ENCODE data around the gene DCP1A.
"Not testable (repeated sequence)": the region's sequence is repeated elsewhere in the genome, so short reads cannot be mapped to it uniquely, and the experiment has no call there.

Gene DCP1A

DNA sequence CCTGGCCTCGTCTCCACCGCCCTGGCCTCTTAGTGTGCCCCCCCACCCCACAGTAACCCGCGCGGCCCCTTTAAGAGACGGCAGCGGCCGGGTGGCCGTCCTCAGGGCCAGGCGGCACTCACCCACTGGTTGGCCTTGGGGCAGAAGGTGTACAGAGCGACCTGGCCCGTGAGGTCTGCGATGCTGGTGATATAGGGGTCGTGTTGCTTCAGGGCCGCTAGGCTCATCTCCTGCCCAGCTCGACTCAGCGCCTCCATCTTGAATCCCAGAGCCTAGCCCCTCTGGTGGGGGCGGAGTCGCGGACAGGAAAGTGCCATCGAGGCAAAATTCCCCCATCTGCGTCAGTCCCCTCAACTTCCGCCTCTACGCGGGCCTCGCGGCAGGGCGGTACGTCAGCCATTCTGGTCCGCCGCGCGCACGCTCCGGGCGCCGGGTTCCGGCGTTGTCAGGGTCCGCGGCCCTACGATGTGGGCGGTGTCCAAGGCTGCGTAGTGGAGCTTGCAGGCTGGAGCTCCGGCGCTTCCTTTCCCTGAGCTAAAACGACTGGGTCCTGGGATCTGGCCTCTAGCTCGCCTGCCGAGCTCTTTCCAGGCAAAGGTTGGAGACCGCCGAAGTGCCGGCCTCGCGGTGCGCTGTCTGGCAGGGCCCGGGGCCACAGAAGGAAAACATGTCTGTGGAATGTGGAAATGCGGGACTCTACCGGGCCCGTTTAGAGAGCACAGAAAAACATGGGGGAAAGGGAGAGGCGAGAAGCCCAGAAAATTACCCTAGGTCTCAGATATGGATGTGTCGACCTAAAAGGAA, at the start of gene DCP1A:
DCP1A (minus strand) TSS at position 283 of the 804 bp plus-strand sequence; CDS start at position 257, 26 bp downstream.
- peak; percentile 89 for DNase-seq

DNA sequence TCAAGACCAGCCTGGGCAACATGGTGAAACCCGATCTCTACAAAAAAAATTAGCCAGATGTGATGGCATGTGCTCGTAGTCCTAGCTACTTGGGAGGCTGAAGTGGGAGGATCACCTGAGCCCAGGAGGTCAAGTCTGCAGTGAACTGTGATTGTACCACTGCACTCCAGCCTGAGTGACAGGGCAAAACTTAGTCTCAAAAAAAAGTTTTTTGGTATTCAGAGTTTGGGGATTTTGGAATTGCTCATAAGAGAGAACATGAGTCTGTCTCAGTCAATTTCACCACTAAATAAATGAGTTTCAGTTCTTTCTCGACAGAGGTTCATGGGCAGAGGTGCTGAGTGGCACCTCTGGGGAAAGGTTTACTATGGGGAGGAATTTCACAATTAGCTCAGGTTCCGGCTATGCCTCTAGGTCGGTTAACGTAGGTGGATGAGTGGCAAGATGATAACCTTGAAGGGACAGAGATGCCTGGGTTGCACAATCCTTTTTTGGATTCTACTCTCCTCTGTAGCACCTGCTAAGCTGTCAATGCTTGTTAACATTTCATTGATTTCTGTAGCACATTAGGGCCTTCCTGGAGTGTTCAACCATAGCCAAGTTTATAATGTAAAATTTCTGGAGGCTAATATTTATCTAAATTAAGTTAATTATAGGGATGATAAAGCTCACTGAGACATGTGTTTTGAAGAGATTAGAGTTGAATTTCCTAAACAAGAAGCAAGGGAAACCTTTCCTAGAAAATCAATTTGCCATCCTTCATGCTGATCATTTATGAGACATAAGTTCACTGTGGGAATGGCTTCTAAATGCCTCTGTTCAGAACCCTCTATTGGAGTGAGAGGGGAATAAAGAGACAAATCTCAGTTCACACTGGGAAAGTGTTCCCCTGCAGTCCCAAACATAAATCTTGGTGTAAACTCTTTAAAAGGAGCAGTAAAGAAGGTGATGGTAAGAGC, 37.4 kb upstream of the DCP1A start:
- no peak for DNase-seq

DNA sequence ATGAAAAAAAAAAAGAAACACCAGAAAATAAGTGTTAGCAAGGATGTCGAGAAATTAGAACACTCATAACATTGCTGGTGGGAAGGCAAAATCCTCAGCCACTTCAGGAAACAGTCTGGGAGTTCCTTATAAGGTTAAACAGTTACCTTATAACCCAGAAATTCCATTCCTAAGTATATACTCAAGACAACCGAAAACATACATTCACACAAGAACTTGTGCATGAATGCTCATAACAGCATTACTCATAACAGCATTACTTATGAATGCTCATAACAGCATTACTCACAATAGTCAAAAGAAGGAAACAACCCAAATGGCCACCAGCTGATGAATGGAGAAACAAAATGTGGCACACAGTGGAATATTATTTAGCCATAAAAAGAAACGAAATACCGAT, 34.8 kb upstream of the DCP1A start:
- no peak for DNase-seq

DNA sequence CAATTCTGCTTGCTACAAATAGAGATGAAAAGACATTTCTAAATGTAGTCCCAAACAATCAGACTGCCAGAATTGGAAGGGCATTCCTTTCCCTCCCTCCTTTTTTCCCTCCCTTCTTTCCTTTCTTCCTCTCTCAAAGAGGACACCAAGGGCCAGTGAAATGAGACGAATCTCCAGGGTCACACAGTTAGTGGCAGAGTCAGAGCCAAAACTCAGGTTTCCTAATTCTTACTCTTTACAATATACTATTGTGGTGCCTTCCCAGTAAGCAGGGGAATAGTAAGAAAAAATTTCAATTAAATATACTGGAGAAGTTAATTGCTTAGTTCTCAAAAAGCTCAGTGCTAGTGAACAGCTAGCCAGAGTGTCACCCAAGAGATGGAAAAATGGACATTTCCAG, 33.0 kb upstream of the DCP1A start:
- no peak for DNase-seq

DNA sequence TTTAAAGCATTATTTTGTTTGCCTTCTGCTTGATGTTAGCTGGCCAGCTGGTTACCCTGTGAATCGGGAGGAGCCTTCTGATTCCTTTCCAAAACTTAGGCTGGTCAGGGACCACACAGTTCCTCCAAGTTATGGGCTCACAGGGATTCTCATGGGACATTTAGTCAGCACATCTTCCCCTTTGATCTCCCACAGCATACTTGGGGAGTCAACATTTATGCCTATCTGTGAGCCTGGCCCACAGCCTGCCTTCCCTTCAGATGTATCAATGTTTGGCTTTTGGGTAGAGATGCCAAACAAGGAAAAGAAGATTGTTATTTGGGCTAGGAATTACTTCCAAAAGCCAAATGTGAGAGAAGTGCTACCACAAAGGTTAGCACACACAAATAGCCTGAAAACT, 32.6 kb upstream of the DCP1A start:
- no peak for DNase-seq

GRCh38 chr3:53377794-53378193, 30.5 kb upstream of the DCP1A start:
- DNase-seq: no peak

GRCh38 chr3:53376679-53377078, 29.3 kb upstream of the DCP1A start:
- no peak for DNase-seq

GRCh38 chr3:53375019-53375418, 27.7 kb upstream of the DCP1A start:
- no peak for DNase-seq

GRCh38 chr3:53370719-53371118, 23.4 kb upstream of the DCP1A start:
- not testable (repeated sequence) for DNase-seq

GRCh38 chr3:53361852-53362251, 14.5 kb upstream of the DCP1A start:
- no peak for DNase-seq

DNA sequence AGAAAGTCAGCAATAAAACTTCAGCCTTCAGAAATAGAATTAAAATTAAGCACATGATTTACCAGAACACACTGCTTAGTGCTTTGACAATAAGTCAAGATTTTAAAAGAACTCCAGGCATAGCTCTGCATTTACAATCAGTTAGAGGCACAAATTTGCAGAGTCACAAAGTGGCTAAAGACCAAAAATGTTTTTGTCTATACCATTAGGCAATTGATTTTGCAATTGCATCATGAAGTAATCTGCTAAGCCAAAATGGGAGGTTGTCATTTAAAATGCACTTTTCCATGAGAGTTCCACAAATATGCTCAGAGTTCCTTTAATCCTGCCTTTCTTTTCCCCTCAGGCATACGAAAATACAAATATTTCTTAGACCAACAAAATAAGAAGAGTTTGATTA, 10.1 kb upstream of the DCP1A start:
- no peak for DNase-seq

GRCh38 chr3:53354945-53355498, 7.7 kb upstream of the DCP1A start:
- no peak for DNase-seq

GRCh38 chr3:53353202-53353601, 5.9 kb upstream of the DCP1A start:
- DNase-seq: no peak

DNA sequence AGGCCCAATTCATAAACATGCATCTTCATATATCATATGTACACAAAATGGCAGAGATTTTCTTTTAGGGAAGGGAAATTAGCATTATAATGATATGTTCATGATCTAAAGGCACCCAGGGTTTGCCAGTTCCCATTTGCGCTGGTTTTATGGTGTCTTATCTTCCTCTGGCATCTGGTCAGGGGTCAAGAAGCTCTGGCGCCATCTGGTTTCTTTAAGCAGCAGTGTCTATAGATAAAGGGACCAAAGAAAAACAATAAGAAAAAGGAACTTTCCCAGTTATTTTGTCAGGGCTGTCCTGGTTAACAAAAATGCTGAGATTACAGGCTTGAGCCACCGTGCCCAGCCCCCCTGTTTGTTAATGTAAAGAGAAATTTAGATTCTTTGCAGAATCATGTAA, 3.3 kb upstream of the DCP1A start:
- no peak for DNase-seq

GRCh38 chr3:53348118-53348517, 775 bp upstream of the DCP1A start:
- not testable (repeated sequence) for DNase-seq

DNA sequence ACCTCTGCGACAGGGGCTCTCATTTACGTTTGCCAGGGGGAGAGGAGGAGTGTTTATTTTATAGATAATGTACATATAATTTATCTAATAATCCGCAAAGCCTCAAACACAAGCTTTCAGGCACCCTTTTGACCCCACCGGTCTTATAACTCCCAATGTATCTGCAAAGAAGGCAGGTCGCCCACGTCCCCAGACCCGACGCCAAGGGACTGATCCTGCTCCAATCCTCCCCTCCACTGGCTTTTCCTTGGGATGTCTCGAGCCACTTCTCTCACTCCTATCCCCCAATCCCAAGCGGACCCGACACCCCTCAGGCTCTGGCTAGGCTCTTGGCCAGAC, 452 bp downstream of the DCP1A start:
- peak; percentile 1 for DNase-seq

- no peak for DNase-seq
Measured at GRCh38 chr3:53346514-53346913, 829 bp downstream of the DCP1A start.

- DNase-seq: no peak
Measured at GRCh38 chr3:53342353-53342752, 5.0 kb downstream of the DCP1A start.

DNA sequence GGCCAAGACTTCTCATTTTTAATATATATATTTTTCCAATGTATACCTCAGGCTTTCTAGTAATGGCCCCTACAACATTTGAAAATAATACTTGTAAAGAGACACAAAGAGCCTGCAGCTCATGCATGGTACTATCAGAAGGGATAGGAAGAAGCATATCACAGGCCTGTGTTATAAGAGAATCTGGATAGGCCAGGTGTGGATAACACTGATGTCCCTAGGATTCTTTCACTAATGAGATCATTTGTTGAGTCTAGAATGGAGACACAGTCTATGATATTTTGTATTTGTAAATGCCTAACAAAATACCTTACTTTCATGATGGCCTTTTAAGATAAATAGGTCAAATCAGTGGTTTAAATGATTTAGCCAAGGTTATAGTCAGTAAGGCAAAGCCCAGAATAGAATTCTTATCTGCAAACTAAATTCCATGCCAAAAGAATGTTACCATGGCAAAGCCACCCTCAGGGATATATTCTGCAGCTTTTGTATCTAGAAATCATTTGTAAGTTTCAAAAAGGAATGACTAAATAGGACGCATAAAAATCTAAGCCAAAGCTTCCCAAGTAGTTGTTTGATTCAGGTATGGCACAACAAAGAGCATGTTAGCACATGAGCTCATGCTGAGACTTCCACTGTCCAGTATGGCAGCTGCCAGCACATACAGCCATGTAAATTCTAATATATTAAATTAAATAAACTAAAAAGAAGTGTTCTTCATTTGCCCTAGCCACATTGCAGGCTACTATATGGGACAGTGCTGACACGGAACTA, 10.0 kb downstream of the DCP1A start:
- no peak for DNase-seq

- DNase-seq: no peak
Measured at GRCh38 chr3:53334742-53335141, 12.6 kb downstream of the DCP1A start.

GRCh38 chr3:53331871-53332270, 15.5 kb downstream of the DCP1A start:
- DNase-seq: no peak

DNA sequence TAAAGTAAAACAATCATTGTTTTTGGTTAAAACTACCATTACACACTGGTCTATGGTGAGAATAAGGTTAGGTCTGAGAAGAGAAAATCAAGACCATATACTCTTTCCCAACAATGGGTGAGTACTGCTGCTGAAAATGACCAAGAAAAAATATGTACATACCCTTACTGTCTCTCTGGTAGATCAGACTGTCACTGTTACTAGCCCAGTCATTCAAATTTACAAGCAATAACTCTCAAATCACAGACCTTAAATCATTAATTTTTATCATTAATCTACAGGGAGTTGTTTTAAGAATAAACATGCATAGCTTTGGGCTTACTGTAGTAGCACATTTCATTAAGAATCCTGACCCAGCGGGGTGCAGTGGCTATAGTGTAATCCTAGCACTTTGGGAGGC, 17.4 kb downstream of the DCP1A start:
- no peak for DNase-seq

DNA sequence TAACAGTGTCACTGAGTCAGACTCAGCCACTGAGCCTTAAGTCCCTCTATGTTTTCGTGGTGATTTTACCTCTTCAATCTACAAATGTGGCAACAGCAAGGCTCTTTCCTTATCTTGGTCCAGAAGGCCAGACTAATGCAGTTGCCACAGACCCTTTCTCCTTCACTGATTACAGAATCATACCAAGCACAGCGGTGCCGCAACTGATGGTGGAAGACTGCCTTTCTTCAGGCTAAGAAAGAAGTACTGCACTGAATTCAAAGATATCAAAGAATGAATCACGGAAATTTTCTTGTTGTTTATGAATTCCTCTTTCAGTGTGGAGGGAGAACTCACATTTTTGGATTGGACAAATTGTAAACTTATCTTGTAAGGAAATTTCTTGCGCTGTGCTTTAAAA, 18.6 kb downstream of the DCP1A start:
- no peak for DNase-seq
